K562 (cell line): ENCODE measurements around the gene GNAQ. TPM values are rescaled to one million over a fixed set of nuclear protein-coding genes. Genes with fewer than 3 reads are reported as not detected.

ENCODE experiments used
- ATAC-seq: fragments of 200-7000 bp; cut with Tn5 transposase; 3 replicates; pipeline ENCODE4 v1.9.1; 2020; ENCODE audit warnings: moderate library complexity
- BruUV-seq: library from RNA; stranded (reverse); fragments of 400-500 nt; replicated peaks from 2 replicates; lab custom pipeline; 2021; lab: Mats Ljungman, UMichigan
- CTCF ChIA-PET: fragments of 300-600 bp; formaldehyde crosslinking; extraction: SDS; loops from one replicate; lab custom pipeline; 2021; ENCODE audit warnings: low intra/inter-chr PET ratio; lab: Yijun Ruan, JAX
- POLR2A ChIA-PET: fragments of 300-600, 350-650 bp; sonication (Branson Sonifier 250); formaldehyde crosslinking; extraction: SDS; loops from one replicate; lab custom pipeline; 2021; ENCODE audit warnings: antibody characterized with exemption, inconsistent platforms; lab: Yijun Ruan, JAX
- DNase-seq, 4 experiments: peaks; one replicate each; pipeline versions ENCODE4 v3.0.0 to v3.0.0-alpha.2; 2011 to 2018; ENCODE audit warnings: low spot score in 3 of 4, mixed read lengths in 3 of 4; ENCODE audit errors: extremely low read depth in 1 of 4
- FAIRE-seq: peaks from 2 replicates; lab custom pipeline; 2011; peaks lifted over from hg19 to GRCh38; lab: Jason Lieb, UNC
- H2AFZ ChIP-seq: 2 replicates; pipeline ENCODE4 v1.6.0; 2011; ENCODE audit warnings: low read depth, low read length, control low read depth, inconsistent platforms
- H3K27ac ChIP-seq: fragments of 200-600 bp; 3 replicates; pipeline ENCODE4 v1.8.0; 2011; ENCODE audit warnings: low read depth, mild to moderate bottlenecking, control low read depth, inconsistent platforms, low read length, moderate library complexity, mixed read lengths; ENCODE audit errors: extremely low read depth
- H3K27me3 ChIP-seq, 2 experiments: fragments of 300-600 bp in 1 of 2; 2 replicates in 1 of 2; 3 replicates in 1 of 2; pipeline versions ENCODE4 v1.6.0 to v1.8.0; 2011; ENCODE audit warnings: inconsistent platforms in 2 of 2, low read length in 2 of 2, mild to moderate bottlenecking in 1 of 2, mixed read lengths in 1 of 2, moderate library complexity in 1 of 2; ENCODE audit not compliant: control insufficient read depth in 2 of 2, insufficient read depth in 2 of 2
- H3K36me3 ChIP-seq: fragments of 300-600 bp; 3 replicates; pipeline ENCODE4 v1.8.0; 2011; ENCODE audit warnings: mild to moderate bottlenecking, low read length, inconsistent platforms; ENCODE audit not compliant: control insufficient read depth, insufficient read depth
- H3K4me1 ChIP-seq, 2 experiments: fragments of 200-600 bp in 1 of 2; replicated peaks in 1 of 2; 2 replicates in 1 of 2; 3 replicates in 1 of 2; pipeline versions ENCODE4 v1.5.1 to v1.8.0; 2011; ENCODE audit warnings: inconsistent platforms in 2 of 2, low read length in 2 of 2, mild to moderate bottlenecking in 1 of 2, mixed read lengths in 1 of 2, moderate library complexity in 1 of 2; ENCODE audit not compliant: control insufficient read depth in 2 of 2, insufficient read depth in 2 of 2
- H3K4me2 ChIP-seq: 2 replicates; pipeline ENCODE4 v1.6.1; 2011; ENCODE audit warnings: low read length, control low read depth, inconsistent platforms, mixed read lengths; ENCODE audit not compliant: insufficient read depth
- H3K4me3 ChIP-seq: fragments of 200-600 bp; sonication (generic), shearing (Covaris generic); 2 replicates; pipeline ENCODE4 v1.5.1; 2016; ENCODE audit warnings: control low read depth, inconsistent platforms
- H3K79me2 ChIP-seq: fragments of 200-600 bp; 3 replicates; pipeline ENCODE4 v1.8.0; 2011; ENCODE audit warnings: low read length, inconsistent platforms; ENCODE audit not compliant: control insufficient read depth, insufficient read depth
- H3K9ac ChIP-seq, 2 experiments: 2 replicates each; pipeline versions ENCODE4 v1.6.0 to v1.6.1; 2011; ENCODE audit warnings: low read depth in 2 of 2, low read length in 2 of 2, control low read depth in 1 of 2, inconsistent platforms in 1 of 2, mild to moderate bottlenecking in 1 of 2, mixed read lengths in 1 of 2; ENCODE audit not compliant: insufficient read depth in 1 of 2
- H3K9me1 ChIP-seq: one replicate; pipeline ENCODE4 v1.6.0; 2011; ENCODE audit warnings: inconsistent platforms, mild to moderate bottlenecking, low read length, moderate library complexity; ENCODE audit not compliant: control insufficient read depth, insufficient read depth
- H3K9me3 ChIP-seq: replicated peaks from 2 replicates; pipeline ENCODE4 v1.5.1; 2011; ENCODE audit warnings: low read depth, low read length, inconsistent platforms; ENCODE audit not compliant: control insufficient read depth, insufficient read depth
- H4K20me1 ChIP-seq: replicated peaks from 2 replicates; pipeline ENCODE4 v1.6.1; 2011; ENCODE audit warnings: low read length, inconsistent platforms, mixed read lengths; ENCODE audit not compliant: control insufficient read depth, insufficient read depth
- EWSR1 ChIP-seq: fragments of 450-650 bp; IDR thresholded peaks from 2 replicates; pipeline ENCODE4 v1.6.1; 2018; ENCODE audit warnings: borderline replicate concordance, mild to moderate bottlenecking, low read depth, moderate library complexity; ENCODE audit not compliant: partially characterized antibody
- NFIC ChIP-seq: fragments of 450-650 bp; IDR thresholded peaks from 2 replicates; pipeline ENCODE4 v1.6.1; 2017; ENCODE audit warnings: mild to moderate bottlenecking, inconsistent platforms
- NR2C2 ChIP-seq, 2 experiments: fragments of 200-800 bp in 1 of 2; sonication (Bioruptor generic) in 1 of 2; sonication (generic) in 1 of 2; formaldehyde crosslinking in 1 of 2; IDR thresholded peaks; 2 replicates each; pipeline versions ENCODE4 v1.6.1 to v1.8.0; 2016 to 2022; ENCODE audit warnings: mild to moderate bottlenecking in 1 of 2, missing compliant biosample characterization in 1 of 2, missing genetic modification characterization in 1 of 2, missing genetic modification reagents in 1 of 2
- SNIP1 ChIP-seq: fragments of 450-650 bp; IDR thresholded peaks from 2 replicates; pipeline ENCODE4 v1.7.1; 2017; ENCODE audit warnings: low read depth, mild to moderate bottlenecking
- TRIM25 ChIP-seq: fragments of 450-650 bp; IDR thresholded peaks from 2 replicates; pipeline ENCODE4 v1.7.0; 2016; ENCODE audit warnings: borderline replicate concordance
- WGBS: fragments of 100-300 bp; shearing (Covaris generic); methylation state at CpG from one replicate; pipeline ENCODE4 v1.1.6; 2016; ENCODE audit warnings: low coverage, mixed read lengths; ENCODE audit not compliant: insufficient coverage; ENCODE audit errors: missing lambda C conversion rate; 5-methylcytosine and 5-hydroxymethylcytosine counted together
- in situ Hi-C: fragments of 300-500 bp; cut with MboI; formaldehyde crosslinking; loops from 4 replicates; pipeline ENCODE4 v1.15.0; 2018; ENCODE audit warnings: inconsistent platforms, mixed read lengths
- intact Hi-C: fragments of 100-400 bp; cut with micrococcal nuclease; formaldehyde crosslinking; loops from 2 replicates; pipeline ENCODE4 v1.14.2; 2022
- polyA plus RNA-seq, 8 experiments: library from polyadenylated mRNA; depleted of rRNA in 4 of 8; stranded (reverse) in 5 of 8; unstranded in 3 of 8; fragments of >200 nt; fragmentation: Nextera tagmentation in 2 of 8; fragmentation: Illumina TruSeq in 1 of 8; extraction: Ambion mirVana in 2 of 8; extraction: Trizol in 1 of 8; gene quantifications; 2 replicates each; pipeline versions ENCODE4 v1.2.1 to v1.2.3, GENCODE V29; 2011 to 2014; ENCODE audit warnings: inconsistent platforms in 1 of 8, missing spikeins in 1 of 8
- total RNA-seq, 7 experiments: library from RNA; depleted of rRNA in 6 of 7; stranded (reverse); fragments of >200 nt in 6 of 7; fragmentation: Illumina TruSeq in 2 of 7; extraction: Trizol in 2 of 7; gene quantifications; 2 replicates each; pipeline versions ENCODE4 v1.2.1 to v1.2.3, GENCODE V29; 2011 to 2021; ENCODE audit warnings: low replicate concordance in 1 of 7

Gene GNAQ
- total and polyA plus RNA-seq, 9 of the 15 experiments (the other 6 are each of a cell fraction or from before 2014, with no cell fraction given): 4.8 to 27.9 (median 17.5) TPM

- Histone ChIP-seq H4K20me1 (no peaks in the 10 kb centered on the region), H3K9me1 (no peaks in the 10 kb centered on the region), H3K9ac (no peak overlapping the region), H3K4me3 (no peak overlapping the region), H3K27me3 (no peaks in the 10 kb centered on the region), H3K9me3 (no peaks in the 10 kb centered on the region), H3K36me3 (no peaks in the 10 kb centered on the region; the same call in 2 of the 3 replicates), H3K79me2 (peaks cover 48% of the 10 kb centered on the region), H3K4me2 (no peak overlapping the region), H3K27ac (no peak overlapping the region), H3K4me1 (peaks cover 0 to 23% of the 10 kb centered on the region in 2 experiments; a peak in 2 of 5 replicates), H2AFZ (no peak overlapping the region)
- intact Hi-C loops: no loop called here
- ChIA-PET CTCF (no interaction called here), POLR2A (no interaction called here)
- in situ Hi-C loops: no loop called here
- FAIRE-seq (no peak), ATAC-seq (no peak), DNase-seq (no peak)
- no TSS peak for BruUV-seq
- TF ChIP-seq TRIM25 (no peak), NFIC (peak; percentile 57), NR2C2 (CRISPR knock-in tag; IDR thresholded peaks at IDR 0.05) (no peak), NR2C2 (tag; IDR thresholded peaks at IDR 0.05) (no peak), EWSR1 (no peak), SNIP1 (no peak)
- WGBS: 84% methylated on average over 7 of the region's 8 CpGs
Measured at GRCh38 chr9:77881111-77881510, 150.5 kb downstream of the GNAQ start.
